MCF 10A (cell line): ENCODE measurements around the gene SOX15. TPM values are rescaled to one million over a fixed set of nuclear protein-coding genes. Genes with fewer than 3 reads are reported as not detected.

Experiments
- BruUV-seq: library from RNA; stranded (reverse); fragments of 400-500 nt; replicated peaks from 2 replicates; lab custom pipeline; 2021; lab: Mats Ljungman, UMichigan
- CTCF ChIA-PET: fragments of 300-600 bp; sonication (Branson Sonifier 250); formaldehyde crosslinking; extraction: SDS; loops from one replicate; lab custom pipeline; 2021; ENCODE audit warnings: antibody characterized with exemption, inconsistent platforms; lab: Yijun Ruan, JAX
- POLR2A ChIA-PET: fragments of 300-600, 350-650 bp; sonication (Branson Sonifier 250); formaldehyde crosslinking; extraction: SDS; loops from one replicate; lab custom pipeline; 2020; ENCODE audit warnings: antibody characterized with exemption, inconsistent platforms; lab: Yijun Ruan, JAX
- DNase-seq: peaks from one replicate; pipeline ENCODE4 v3.0.0-alpha.2; 2018; ENCODE audit not compliant: unreplicated experiment
- H3K27ac Mint-ChIP-seq: one replicate; pipeline ENCODE4 v1.8.0; 2022; ENCODE audit warnings: mild to moderate bottlenecking, low read depth, mixed read lengths; ENCODE audit not compliant: unreplicated experiment
- H3K27me3 Mint-ChIP-seq: one replicate; pipeline ENCODE4 v1.8.0; 2022; ENCODE audit warnings: mixed read lengths; ENCODE audit not compliant: insufficient read depth, unreplicated experiment
- H3K36me3 Mint-ChIP-seq: one replicate; pipeline ENCODE4 v1.8.0; 2022; ENCODE audit warnings: mild to moderate bottlenecking, moderate library complexity, mixed read lengths; ENCODE audit not compliant: insufficient read depth, unreplicated experiment
- H3K4me1 Mint-ChIP-seq: one replicate; pipeline ENCODE4 v1.8.0; 2022; ENCODE audit warnings: mixed read lengths; ENCODE audit not compliant: insufficient read depth, unreplicated experiment
- H3K4me3 Mint-ChIP-seq: one replicate; pipeline ENCODE4 v1.8.0; 2022; ENCODE audit warnings: mild to moderate bottlenecking, moderate library complexity, mixed read lengths; ENCODE audit not compliant: unreplicated experiment
- H3K9me3 Mint-ChIP-seq: one replicate; pipeline ENCODE4 v1.8.0; 2022; ENCODE audit warnings: mixed read lengths; ENCODE audit not compliant: unreplicated experiment
- intact Hi-C: fragments of 100-400 bp; cut with micrococcal nuclease; formaldehyde crosslinking; loops from 2 replicates; pipeline ENCODE4 v1.14.1; 2022
- total RNA-seq: library from RNA; stranded (reverse); gene quantifications from 2 replicates; pipeline ENCODE4 v1.2.3, GENCODE V29; 2022
- TF ChIP-seq, protein P1 (sequence below): fragments of 200-600 bp; IDR thresholded peaks from one replicate; pipeline ENCODE4 v1.8.0; 2022; ENCODE audit warnings: antibody characterized with exemption, mild to moderate bottlenecking; ENCODE audit not compliant: unreplicated experiment

The SOX15 gene
- total RNA-seq, 1 experiment from 2014 or later, result 34.4 TPM

DNA sequence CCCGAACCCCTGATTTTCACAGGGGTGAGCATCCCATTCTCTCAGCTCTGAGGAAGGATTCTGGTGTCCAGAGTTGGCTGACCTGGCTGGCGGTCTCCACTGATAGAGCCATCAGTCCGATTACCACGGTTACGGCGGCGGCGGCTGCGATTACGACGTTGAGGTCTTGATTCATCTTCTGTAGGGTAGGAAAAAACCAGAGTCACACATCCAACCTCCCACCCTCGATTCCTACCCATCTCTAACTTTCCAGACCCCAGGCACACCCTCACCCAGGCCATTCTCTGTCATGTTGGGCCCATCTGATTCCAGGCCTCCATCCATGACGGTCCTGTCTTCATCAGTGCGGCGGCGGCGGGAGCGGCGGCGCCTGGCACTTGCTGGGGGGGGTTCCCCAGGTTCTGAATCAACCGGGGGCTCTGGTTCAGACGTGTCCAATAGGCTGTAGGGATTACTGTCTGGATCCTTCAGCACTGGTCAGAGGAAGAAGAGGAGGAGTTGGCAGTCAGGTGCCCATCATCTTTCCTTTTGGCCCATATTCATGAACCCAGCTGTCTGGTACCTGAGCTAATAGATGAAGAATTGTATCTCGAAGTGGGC is 2.6 kb upstream of the SOX15 start:
- no peak overlapping the region for H3K4me3 Mint-ChIP-seq
- H3K27me3 Mint-ChIP-seq, result no peaks in the 10 kb centered on the region
- H3K36me3 Mint-ChIP-seq, result peaks cover 66% of the 10 kb centered on the region
- BruUV-seq, result no TSS peak
- peaks cover 26% of the 10 kb centered on the region for H3K4me1 Mint-ChIP-seq
- ChIA-PET CTCF (interaction anchor here (1.3 kb wide), 1 partner anchor 96 kb away, joined by 4 read pairs; the partner anchor contains the start of gene WRAP53), POLR2A (interaction anchor here (6.8 to 14.9 kb wide), 4 partner anchors 17 to 93 kb away, joined by 51 to 303 read pairs (median 250); partner anchors contain the start of genes CD68, FXR2, SAT2 and TP53)
- intact Hi-C loops, result no loop called here
- TF ChIP-seq, protein P1, sequence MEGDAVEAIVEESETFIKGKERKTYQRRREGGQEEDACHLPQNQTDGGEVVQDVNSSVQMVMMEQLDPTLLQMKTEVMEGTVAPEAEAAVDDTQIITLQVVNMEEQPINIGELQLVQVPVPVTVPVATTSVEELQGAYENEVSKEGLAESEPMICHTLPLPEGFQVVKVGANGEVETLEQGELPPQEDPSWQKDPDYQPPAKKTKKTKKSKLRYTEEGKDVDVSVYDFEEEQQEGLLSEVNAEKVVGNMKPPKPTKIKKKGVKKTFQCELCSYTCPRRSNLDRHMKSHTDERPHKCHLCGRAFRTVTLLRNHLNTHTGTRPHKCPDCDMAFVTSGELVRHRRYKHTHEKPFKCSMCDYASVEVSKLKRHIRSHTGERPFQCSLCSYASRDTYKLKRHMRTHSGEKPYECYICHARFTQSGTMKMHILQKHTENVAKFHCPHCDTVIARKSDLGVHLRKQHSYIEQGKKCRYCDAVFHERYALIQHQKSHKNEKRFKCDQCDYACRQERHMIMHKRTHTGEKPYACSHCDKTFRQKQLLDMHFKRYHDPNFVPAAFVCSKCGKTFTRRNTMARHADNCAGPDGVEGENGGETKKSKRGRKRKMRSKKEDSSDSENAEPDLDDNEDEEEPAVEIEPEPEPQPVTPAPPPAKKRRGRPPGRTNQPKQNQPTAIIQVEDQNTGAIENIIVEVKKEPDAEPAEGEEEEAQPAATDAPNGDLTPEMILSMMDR, result no peak
- H3K27ac Mint-ChIP-seq, result no peak overlapping the region
- DNase-seq, result no peak
- H3K9me3 Mint-ChIP-seq, result no peaks in the 10 kb centered on the region

DNA sequence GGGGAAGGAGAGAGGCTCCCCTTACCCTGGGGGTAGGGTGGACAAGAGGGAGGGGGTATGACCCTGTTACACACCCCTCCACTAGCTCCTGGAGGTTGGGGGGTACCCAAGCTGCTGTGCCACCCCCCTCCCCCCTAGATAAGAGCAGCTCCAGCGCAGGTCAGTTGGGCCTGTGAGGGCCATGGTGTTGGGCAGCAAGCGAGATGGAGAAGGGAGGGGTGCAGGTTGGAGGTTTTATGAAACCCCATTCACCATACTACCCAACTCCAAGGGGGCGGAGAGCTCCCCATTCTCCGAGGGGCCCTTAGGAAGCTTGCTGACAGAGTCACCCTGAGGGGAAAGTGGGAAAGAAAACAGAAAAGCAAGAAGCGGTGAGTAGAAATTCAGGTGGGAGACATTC is 1.7 kb upstream of the SOX15 start:
- peaks cover 35% of the 10 kb centered on the region for H3K4me1 Mint-ChIP-seq
- peaks cover 63% of the 10 kb centered on the region for H3K36me3 Mint-ChIP-seq
- no TSS peak for BruUV-seq

DNA sequence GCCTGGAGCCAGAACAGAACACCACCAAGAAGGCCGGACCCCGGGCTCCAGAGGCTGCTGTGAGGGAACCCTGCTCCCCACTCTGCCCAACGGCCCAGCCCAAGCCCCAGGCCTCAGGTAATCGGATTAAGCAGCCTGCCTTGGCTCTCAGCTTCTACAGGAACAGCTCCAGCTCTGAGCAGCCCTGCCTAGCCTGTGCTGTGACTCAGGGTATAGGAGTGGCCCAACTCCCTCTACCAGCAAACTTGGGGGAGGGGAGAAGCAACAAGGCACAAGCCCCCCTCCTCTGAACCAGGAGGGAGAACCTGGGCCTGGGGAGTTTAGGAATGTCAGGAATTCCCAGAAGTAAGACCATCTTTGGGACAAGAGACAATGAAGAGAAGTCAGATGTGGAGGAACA is 849 bp upstream of the SOX15 start:
- no peaks in the 10 kb centered on the region for H3K9me3 Mint-ChIP-seq
- DNase-seq, result peak; percentile 65
- POLR2A ChIA-PET, result interaction anchor here (0.5 to 14.9 kb wide), 11 partner anchors 15 to 155 kb away, joined by 3 to 303 read pairs (median 21); partner anchors contain the start of genes CD68, FXR2, POLR2A and SAT2
- intact Hi-C loops, result loop anchor here (2.0 kb wide), 1 partner anchor 24 kb away; the partner anchor contains the start of gene FXR2
- peaks cover 58% of the 10 kb centered on the region for H3K36me3 Mint-ChIP-seq
- CTCF ChIA-PET, result interaction anchor here (0.6 to 4.4 kb wide), 8 partner anchors 11 to 266 kb away, joined by 3 to 59 read pairs (median 4); partner anchors contain the start of genes CD68 and FXR2
- H3K4me1 Mint-ChIP-seq, result peaks cover 37% of the 10 kb centered on the region
- TF ChIP-seq, protein P1, result no peak
- H3K4me3 Mint-ChIP-seq, result peak overlapping the region; percentile 76
- H3K27ac Mint-ChIP-seq, result peak overlapping the region; percentile 78
- no peaks in the 10 kb centered on the region for H3K27me3 Mint-ChIP-seq
- BruUV-seq, result no TSS peak

More for the DNA sequence above, 1.7 kb upstream of the SOX15 start:
- Mint-ChIP-seq H3K27me3 (no peaks in the 10 kb centered on the region), H3K9me3 (no peaks in the 10 kb centered on the region), H3K4me3 (no peak overlapping the region), H3K27ac (peak overlapping the region; percentile 78)
- ChIA-PET POLR2A (interaction anchor here (0.8 to 14.9 kb wide), 6 partner anchors 16 to 108 kb away, joined by 4 to 303 read pairs (median 128); partner anchors contain the start of genes CD68, FXR2, POLR2A and SAT2), CTCF (interaction anchor here (0.5 to 1.3 kb wide), 5 partner anchors 21 to 1158 kb away, joined by 3 to 6 read pairs (median 4); partner anchors contain the start of gene WRAP53)
- DNase-seq, result no peak
- intact Hi-C loops, result loop anchor here (2.0 kb wide), 1 partner anchor 23 kb away; the partner anchor contains the start of gene FXR2
- TF ChIP-seq, protein P1, result no peak
